Suprapubic skin (tissue), 4 donors: ENCODE data around the gene FOXP4. TPM values are rescaled to one million over a fixed set of nuclear protein-coding genes. Genes with fewer than 3 reads are reported as not detected.

ENCODE experiments used
- DNase-seq, 2 donors: peaks; one replicate each; pipeline ENCODE4 v3.0.0-alpha.2; 2019; ENCODE audit warnings: low spot score in 2 of 2
- H3K27ac ChIP-seq: fragments of 200-600 bp; sonication (generic); one replicate; pipeline ENCODE4 v1.5.1; 2019
- H3K27me3 ChIP-seq: fragments of 200-600 bp; sonication (generic); one replicate; pipeline ENCODE4 v1.5.1; 2019
- H3K36me3 ChIP-seq: fragments of 200-600 bp; sonication (generic); one replicate; pipeline ENCODE4 v1.5.1; 2019
- H3K4me1 ChIP-seq: fragments of 200-600 bp; sonication (generic); one replicate; pipeline ENCODE4 v1.5.1; 2019
- H3K4me3 ChIP-seq: fragments of 200-600 bp; sonication (generic); one replicate; pipeline ENCODE4 v1.5.1; 2019; ENCODE audit warnings: mild to moderate bottlenecking
- H3K9me3 ChIP-seq: fragments of 200-600 bp; sonication (generic); one replicate; pipeline ENCODE4 v1.5.1; 2019
- CTCF ChIP-seq, 2 donors: fragments of 200-600 bp in 1 of 2; fragments of 450-650 bp in 1 of 2; sonication (generic) in 1 of 2; IDR thresholded peaks; one replicate each; pipeline ENCODE4 v1.5.1; 2016 to 2019; ENCODE audit warnings: antibody characterized with exemption in 2 of 2, mild to moderate bottlenecking in 1 of 2, moderate library complexity in 1 of 2
- EP300 ChIP-seq: sonication (generic); formaldehyde crosslinking; IDR thresholded peaks from one replicate; pipeline ENCODE4 v1.6.1; 2017; ENCODE audit warnings: antibody characterized with exemption
- POLR2A ChIP-seq, 2 donors: fragments of 450-650 bp; IDR thresholded peaks; one replicate each; pipeline ENCODE4 v1.6.1; 2017; ENCODE audit warnings: antibody characterized with exemption in 2 of 2, mild to moderate bottlenecking in 2 of 2, moderate library complexity in 2 of 2
- POLR2AphosphoS5 ChIP-seq, 3 donors: sonication (generic); formaldehyde crosslinking; IDR thresholded peaks; one replicate each; pipeline ENCODE4 v1.6.1; 2017; ENCODE audit warnings: antibody characterized with exemption in 3 of 3
- WGBS: methylation state at CpG from one replicate; pipeline ENCODE4 v1.1.5; 2018; 5-methylcytosine and 5-hydroxymethylcytosine counted together
- total RNA-seq, 4 donors: library from RNA; depleted of rRNA; stranded (reverse); fragments of >200 nt; gene quantifications; one replicate each; pipeline ENCODE4 v1.1.0, GENCODE V29; 2016

Gene FOXP4
- 10 to 100 TPM in 2 of 4 donors, 1 to 10 TPM in 2; 8.1 to 12.1 (median 10.4) TPM for total RNA-seq

- under 1% methylated on average over 38 of the region's 61 CpGs for WGBS
- H3K4me3 ChIP-seq, result peak within 1 kb of the TSS; percentile 74
Observed at GRCh38 chr6:41545703-41546474, at the start of gene FOXP4. FOXP4 (plus strand) TSS chr6:41546381; CDS start chr6:41565761, 19,380 bp downstream.

GRCh38 chr6:41497573-41497972, 48.6 kb upstream of the FOXP4 start:
- Histone ChIP-seq H3K4me3 (no peak overlapping the region), H3K4me1 (peaks cover 4% of the 10 kb centered on the region), H3K9me3 (no peaks in the 10 kb centered on the region), H3K27me3 (peaks cover 23% of the 10 kb centered on the region), H3K36me3 (no peaks in the 10 kb centered on the region), H3K27ac (no peak overlapping the region)
- WGBS, result 84% methylated on average over 3 of the region's 3 CpGs
- no peak for DNase-seq
- TF ChIP-seq CTCF (IDR thresholded peaks at IDR 0.05), result no peak
- no peak for TF ChIP-seq POLR2A (IDR thresholded peaks at IDR 0.05)

More at GRCh38 chr6:41545703-41546474, at the start of gene FOXP4:
- TF ChIP-seq CTCF (IDR thresholded peaks at IDR 0.05) (no peak), EP300 (no peak), POLR2A (IDR thresholded peaks at IDR 0.05) (no peak), POLR2AphosphoS5 (IDR thresholded peaks at IDR 0.05) (no peak)
- peak; percentile 92 for DNase-seq
- peaks cover 34% of the 10 kb centered on the region for H3K4me1 ChIP-seq
- no peaks in the 10 kb centered on the region for H3K36me3 ChIP-seq
- peak within 1 kb of the TSS; percentile 69 for H3K27ac ChIP-seq
- H3K27me3 ChIP-seq, result peaks cover 2% of the 10 kb centered on the region
- no peaks in the 10 kb centered on the region for H3K9me3 ChIP-seq

GRCh38 chr6:41497994-41498393, 48.2 kb upstream of the FOXP4 start:
- Histone ChIP-seq H3K4me1 (peaks cover 4% of the 10 kb centered on the region), H3K27me3 (peaks cover 23% of the 10 kb centered on the region), H3K9me3 (no peaks in the 10 kb centered on the region), H3K4me3 (no peak overlapping the region), H3K36me3 (no peaks in the 10 kb centered on the region), H3K27ac (no peak overlapping the region)
- WGBS, result 66% methylated on average over 2 of the region's 2 CpGs
- DNase-seq, result no peak
- TF ChIP-seq CTCF (IDR thresholded peaks at IDR 0.05) (no peak), POLR2AphosphoS5 (IDR thresholded peaks at IDR 0.05) (no peak), POLR2A (IDR thresholded peaks at IDR 0.05) (no peak), EP300 (no peak)

- no peak for TF ChIP-seq EP300
- TF ChIP-seq POLR2AphosphoS5 (IDR thresholded peaks at IDR 0.05), result no peak
- TF ChIP-seq CTCF (IDR thresholded peaks at IDR 0.05), result no peak
- no peak for TF ChIP-seq POLR2A (IDR thresholded peaks at IDR 0.05)
- 90% methylated on average over 6 of the region's 6 CpGs for WGBS
- H3K9me3 ChIP-seq, result no peaks in the 10 kb centered on the region
- peaks cover 12% of the 10 kb centered on the region for H3K4me1 ChIP-seq
- peaks cover 24% of the 10 kb centered on the region for H3K27me3 ChIP-seq
- H3K27ac ChIP-seq, result no peak overlapping the region
- H3K36me3 ChIP-seq, result no peaks in the 10 kb centered on the region
- no peak for DNase-seq
- no peak overlapping the region for H3K4me3 ChIP-seq
Observed at GRCh38 chr6:41498968-41499599, 47.1 kb upstream of the FOXP4 start.

GRCh38 chr6:41500561-41500960, 45.6 kb upstream of the FOXP4 start:
- Histone ChIP-seq H3K27me3 (peaks cover 25% of the 10 kb centered on the region), H3K36me3 (no peaks in the 10 kb centered on the region), H3K27ac (no peak overlapping the region), H3K4me1 (peaks cover 26% of the 10 kb centered on the region), H3K4me3 (no peak overlapping the region), H3K9me3 (no peaks in the 10 kb centered on the region)
- no peak for DNase-seq
- TF ChIP-seq POLR2A (IDR thresholded peaks at IDR 0.05), result no peak
- no peak for TF ChIP-seq CTCF (IDR thresholded peaks at IDR 0.05)
- no peak for TF ChIP-seq POLR2AphosphoS5 (IDR thresholded peaks at IDR 0.05)
- TF ChIP-seq EP300, result no peak
- WGBS, result 78% methylated on average over 3 of the region's 3 CpGs
